GM12872 (cell line): ENCODE results near the gene SERHL2.

Experiments
- TF ChIP-seq, protein P1 (sequence below): IDR thresholded peaks from 3 replicates; pipeline ENCODE4 v1.5.1; 2011; ENCODE audit warnings: low read depth, mild to moderate bottlenecking, low read length, moderate library complexity; ENCODE audit not compliant: insufficient read depth

Gene SERHL2

DNA sequence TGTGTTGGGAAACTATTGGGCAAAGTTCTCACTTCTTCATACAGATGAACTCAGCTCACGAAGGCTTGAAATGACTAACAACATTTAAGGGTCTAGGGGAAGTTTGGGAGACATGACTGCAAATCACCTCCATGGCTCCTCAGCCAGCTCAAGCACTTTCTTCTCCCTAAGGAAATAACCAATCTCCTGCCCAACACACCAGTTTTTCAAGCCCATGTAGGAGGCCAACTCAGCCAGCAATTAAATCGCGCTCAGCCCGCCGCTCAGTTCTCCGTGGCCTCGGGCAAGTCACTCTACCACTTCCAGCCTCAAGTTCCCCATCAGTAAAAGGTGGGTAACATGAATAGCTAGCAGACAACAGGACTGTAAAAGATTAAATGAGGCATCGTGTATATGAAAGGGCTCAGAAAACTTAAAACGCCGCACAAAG lies 60.1 kb downstream of the SERHL2 start:
- TF ChIP-seq, protein P1, sequence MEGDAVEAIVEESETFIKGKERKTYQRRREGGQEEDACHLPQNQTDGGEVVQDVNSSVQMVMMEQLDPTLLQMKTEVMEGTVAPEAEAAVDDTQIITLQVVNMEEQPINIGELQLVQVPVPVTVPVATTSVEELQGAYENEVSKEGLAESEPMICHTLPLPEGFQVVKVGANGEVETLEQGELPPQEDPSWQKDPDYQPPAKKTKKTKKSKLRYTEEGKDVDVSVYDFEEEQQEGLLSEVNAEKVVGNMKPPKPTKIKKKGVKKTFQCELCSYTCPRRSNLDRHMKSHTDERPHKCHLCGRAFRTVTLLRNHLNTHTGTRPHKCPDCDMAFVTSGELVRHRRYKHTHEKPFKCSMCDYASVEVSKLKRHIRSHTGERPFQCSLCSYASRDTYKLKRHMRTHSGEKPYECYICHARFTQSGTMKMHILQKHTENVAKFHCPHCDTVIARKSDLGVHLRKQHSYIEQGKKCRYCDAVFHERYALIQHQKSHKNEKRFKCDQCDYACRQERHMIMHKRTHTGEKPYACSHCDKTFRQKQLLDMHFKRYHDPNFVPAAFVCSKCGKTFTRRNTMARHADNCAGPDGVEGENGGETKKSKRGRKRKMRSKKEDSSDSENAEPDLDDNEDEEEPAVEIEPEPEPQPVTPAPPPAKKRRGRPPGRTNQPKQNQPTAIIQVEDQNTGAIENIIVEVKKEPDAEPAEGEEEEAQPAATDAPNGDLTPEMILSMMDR, result no peak

DNA sequence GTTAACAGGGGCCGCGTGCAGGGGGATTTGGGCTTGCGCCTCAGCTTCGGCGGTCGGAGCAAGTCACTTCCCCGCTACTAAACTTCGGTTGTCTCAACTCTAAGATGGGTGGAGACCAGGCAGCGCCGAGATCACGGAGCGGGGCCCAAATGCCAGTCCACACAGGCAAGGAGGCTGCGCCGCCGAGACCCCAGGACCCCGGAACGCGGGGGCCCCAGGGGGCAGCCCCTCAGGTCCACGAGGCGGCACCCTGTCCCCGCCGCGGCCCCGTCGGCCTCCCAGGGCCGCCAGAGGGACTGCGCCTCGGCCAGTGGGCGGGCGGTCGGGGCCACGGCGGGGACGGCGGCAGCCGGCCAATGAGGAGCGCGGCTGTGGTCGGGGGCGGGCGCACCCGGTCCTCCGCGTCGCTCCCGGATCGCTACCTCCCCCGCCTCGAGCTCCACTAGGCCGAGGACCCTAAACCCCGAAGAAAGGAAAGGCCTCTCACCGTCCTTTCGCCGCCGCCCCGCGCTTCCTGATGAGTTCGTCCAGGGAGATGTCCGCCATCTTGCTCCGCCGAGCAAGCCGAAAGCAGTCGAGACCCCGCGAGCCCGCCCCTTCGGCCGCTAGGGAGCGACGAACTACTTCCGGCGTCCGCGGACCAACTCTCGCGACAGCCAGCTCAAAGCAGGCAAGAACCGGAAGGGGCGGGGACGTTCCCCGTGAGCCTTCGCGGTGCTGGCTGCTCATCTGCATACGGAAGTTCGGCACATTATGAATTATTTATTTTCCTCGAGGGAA lies 60.7 kb downstream of the SERHL2 start, which contains the start of gene POLDIP3:
Gene POLDIP3 (minus strand): TSS at position 572 of the 780 bp plus-strand sequence. CDS start 26 bp downstream, at position 546.
- TF ChIP-seq, protein P1, result peak; percentile 17; the same call in 1 of the 3 replicates

DNA sequence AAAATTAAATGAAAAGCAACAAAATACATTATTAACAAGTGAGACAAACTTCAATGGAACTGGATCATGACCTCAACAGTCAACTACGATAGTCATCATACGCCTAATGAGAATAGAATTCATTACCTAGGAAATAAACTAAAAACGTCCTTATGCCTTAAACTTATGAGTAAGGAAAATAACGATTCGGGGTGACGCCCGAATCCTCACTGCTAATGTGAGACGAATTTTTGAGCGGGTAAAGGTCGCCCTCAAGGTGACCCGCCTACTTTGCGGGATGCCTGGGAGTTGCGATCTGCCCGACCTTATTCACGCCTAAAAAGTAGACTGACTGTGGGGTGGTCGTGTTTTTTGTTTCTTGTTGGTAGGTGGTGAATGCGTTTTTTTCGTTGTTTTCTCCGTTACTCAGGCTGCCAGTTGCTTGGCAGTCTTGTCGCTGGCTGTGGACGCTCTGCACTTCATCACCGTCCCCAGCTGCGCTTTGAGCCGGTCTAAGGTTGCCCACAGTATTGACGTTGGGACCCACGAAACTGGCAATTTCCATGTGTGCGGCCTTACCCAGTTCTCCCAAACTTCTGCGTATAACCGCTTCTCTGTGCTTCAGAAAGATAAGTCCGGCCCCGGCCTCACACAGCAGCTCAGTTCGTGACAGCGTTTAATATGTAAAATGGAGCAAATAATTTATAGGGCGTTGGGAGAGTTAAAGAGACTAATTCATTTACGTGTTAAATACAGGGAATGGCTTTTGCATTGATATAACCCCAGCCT lies 61.5 kb downstream of the SERHL2 start:
- TF ChIP-seq, protein P1, result no peak

DNA sequence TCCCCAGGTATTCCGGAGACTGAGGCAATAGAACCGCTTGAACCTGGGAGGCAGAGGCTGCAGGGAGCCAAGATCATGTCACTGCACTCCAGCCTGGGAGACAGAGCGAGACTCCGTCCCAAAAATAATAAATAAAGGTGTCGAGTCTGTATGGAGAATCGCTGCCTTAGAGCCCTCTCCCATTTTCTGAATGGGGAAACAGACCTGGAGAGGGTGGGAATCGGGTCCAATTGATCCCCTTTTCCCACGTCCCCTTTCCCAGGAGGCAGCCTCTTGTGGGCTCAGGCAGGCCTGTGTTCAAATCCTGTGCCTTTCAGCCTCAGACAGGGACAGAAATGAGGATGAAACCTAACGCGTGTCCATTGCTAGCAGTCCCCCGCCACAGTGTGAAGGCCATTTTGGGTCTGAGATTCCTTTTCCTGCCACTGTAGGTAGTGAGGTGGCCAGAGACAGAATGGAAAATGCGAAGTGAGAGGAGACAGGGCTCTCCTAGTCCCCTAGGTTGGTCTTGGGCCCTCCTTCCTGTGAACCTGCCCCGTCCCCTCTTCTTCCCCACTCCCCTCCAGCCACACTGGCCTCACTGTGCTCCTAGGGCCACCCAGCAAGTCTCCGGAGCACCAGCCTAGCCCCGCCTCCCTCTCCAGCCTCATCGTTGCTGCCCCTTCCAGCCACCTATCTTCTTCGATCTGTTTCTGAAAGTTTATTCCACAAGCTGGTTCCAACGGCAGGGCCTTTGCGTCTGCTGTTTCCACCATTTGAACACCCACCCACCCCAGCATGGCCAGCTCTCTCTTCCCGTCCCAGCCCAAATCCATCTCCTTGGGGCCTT lies 63.6 kb downstream of the SERHL2 start:
- TF ChIP-seq, protein P1, result no peak

DNA sequence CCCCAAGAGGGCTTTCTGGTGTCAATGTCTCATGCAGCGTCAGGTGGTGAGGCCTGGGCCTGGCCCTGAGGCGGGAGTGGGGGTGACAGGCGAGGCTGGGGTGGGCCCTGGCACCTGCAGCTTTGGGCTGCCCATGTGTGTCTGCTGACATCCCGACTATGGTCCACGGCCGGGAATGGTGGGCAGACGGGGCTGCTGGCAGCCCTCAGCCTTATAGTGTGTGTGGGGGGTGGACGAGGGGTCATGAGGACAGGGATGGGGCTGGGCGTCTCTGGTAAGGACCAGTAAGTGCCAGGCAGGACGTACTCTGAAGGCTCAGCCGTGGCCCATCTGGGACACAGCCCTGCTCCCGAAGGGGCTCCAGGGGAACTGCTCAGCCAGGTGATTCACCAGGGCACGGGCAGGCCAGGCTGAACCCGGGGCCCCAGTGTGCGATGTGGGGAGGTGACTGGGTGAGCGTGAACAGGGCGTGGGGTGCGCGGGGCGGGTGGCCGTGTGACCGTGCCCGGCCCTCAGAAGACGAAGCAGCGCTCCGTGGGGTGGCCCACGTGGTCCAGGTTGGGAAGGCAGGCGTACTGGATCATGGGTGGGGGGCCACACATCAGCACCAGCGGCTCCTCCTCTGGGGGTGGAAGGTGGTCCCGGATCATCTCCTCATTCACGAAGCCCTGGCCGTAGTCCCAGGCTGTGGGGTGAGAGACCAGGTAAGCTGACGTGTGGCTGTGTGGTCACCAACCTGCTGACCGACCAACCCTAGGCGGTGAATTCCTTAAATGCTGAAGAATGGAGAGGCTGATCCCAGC lies 65.7 kb downstream of the SERHL2 start:
- TF ChIP-seq, protein P1, result no peak

DNA sequence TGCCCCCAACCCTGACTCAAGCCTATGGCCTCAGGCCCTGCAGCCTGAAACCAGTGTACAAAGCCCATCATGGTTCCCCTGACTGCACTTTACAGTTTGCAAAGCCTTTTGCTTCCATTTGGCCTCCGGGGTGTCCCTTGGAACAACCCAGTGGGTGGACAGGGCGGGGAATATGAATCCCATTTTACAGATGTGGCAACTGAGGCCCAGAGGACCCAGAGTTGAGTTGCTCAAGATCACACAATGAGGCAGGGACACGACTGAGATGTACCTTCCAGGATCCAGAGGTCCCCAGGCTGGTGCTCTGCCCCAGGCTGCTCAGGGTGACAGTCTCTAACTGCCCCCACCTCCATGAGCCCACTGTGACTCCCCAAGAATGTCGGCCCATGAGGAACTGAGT lies 66.3 kb downstream of the SERHL2 start:
- TF ChIP-seq, protein P1, result no peak
